Dedifferentiated amniotic fluid mesenchymal stem cell (primary cell): ENCODE measurements around the gene IER3.
"Not testable (repeated sequence)": the region's sequence is repeated elsewhere in the genome, so short reads cannot be mapped to it uniquely, and the experiment has no call there.

Source experiments
- DNase-seq: peaks from one replicate; pipeline ENCODE4 v3.0.0-alpha.2; 2016; ENCODE audit errors: extremely low spot score

Gene IER3

GRCh38 chr6:30723843-30724741, 20.3 kb downstream of the IER3 start:
- not testable (repeated sequence) for DNase-seq

GRCh38 chr6:30723159-30723842, 21.0 kb downstream of the IER3 start:
- DNase-seq = not testable (repeated sequence)

GRCh38 chr6:30722280-30723112, 21.9 kb downstream of the IER3 start:
- peak; percentile 73 for DNase-seq

GRCh38 chr6:30722025-30722279, 22.4 kb downstream of the IER3 start:
- DNase-seq = not testable (repeated sequence)

GRCh38 chr6:30721198-30722024, 22.9 kb downstream of the IER3 start:
- peak; percentile 88 for DNase-seq

GRCh38 chr6:30720738-30721197, 23.6 kb downstream of the IER3 start:
- no peak for DNase-seq

- DNase-seq = peak; percentile 97
Observed at GRCh38 chr6:30719791-30720737, 24.3 kb downstream of the IER3 start, which contains the start of gene TUBB. Gene TUBB (plus strand): TSS chr6:30720352. CDS start chr6:30720507, 155 bp downstream.

GRCh38 chr6:30719356-30719755, 25.0 kb downstream of the IER3 start:
- DNase-seq = no peak

- DNase-seq = not testable (repeated sequence)
Observed at GRCh38 chr6:30717845-30718720, 26.3 kb downstream of the IER3 start.

GRCh38 chr6:30717129-30717844, 27.1 kb downstream of the IER3 start, which contains the start of gene MDC1:
Gene MDC1 (minus strand): TSS chr6:30717281. CDS start chr6:30715175, 2,106 bp downstream.
- DNase-seq = peak; percentile 99

- DNase-seq = no peak
Observed at GRCh38 chr6:30716879-30717128, 27.5 kb downstream of the IER3 start.

- no peak for DNase-seq
Observed at GRCh38 chr6:30714263-30714662, 30.1 kb downstream of the IER3 start.

- DNase-seq = no peak
Observed at GRCh38 chr6:30712441-30712945, 31.9 kb downstream of the IER3 start.

- no peak for DNase-seq
Observed at GRCh38 chr6:30711758-30712380, 32.5 kb downstream of the IER3 start.

- DNase-seq = no peak
Observed at GRCh38 chr6:30709101-30709868, 35.1 kb downstream of the IER3 start.

GRCh38 chr6:30707281-30707850, 37.0 kb downstream of the IER3 start:
- no peak for DNase-seq

- DNase-seq = no peak
Observed at GRCh38 chr6:30705620-30706019, 38.7 kb downstream of the IER3 start.
